OCI-LY3 (cell line): ENCODE results near the gene HIPK2.

Source experiments
- EZH2phosphoT487 ChIP-seq: fragments of 200-600 bp; shearing (Covaris generic); IDR thresholded peaks from 2 replicates; pipeline ENCODE4 v1.6.1; 2018; ENCODE audit warnings: antibody characterized with exemption, mixed run types, low read depth
- TF ChIP-seq, protein P1 (sequence below): fragments of 200-600, 300-600 bp; sonication (generic); IDR thresholded peaks from 2 replicates; pipeline ENCODE4 v1.5.1; 2014; ENCODE audit warnings: antibody characterized with exemption, low read length, low read depth

DNA sequence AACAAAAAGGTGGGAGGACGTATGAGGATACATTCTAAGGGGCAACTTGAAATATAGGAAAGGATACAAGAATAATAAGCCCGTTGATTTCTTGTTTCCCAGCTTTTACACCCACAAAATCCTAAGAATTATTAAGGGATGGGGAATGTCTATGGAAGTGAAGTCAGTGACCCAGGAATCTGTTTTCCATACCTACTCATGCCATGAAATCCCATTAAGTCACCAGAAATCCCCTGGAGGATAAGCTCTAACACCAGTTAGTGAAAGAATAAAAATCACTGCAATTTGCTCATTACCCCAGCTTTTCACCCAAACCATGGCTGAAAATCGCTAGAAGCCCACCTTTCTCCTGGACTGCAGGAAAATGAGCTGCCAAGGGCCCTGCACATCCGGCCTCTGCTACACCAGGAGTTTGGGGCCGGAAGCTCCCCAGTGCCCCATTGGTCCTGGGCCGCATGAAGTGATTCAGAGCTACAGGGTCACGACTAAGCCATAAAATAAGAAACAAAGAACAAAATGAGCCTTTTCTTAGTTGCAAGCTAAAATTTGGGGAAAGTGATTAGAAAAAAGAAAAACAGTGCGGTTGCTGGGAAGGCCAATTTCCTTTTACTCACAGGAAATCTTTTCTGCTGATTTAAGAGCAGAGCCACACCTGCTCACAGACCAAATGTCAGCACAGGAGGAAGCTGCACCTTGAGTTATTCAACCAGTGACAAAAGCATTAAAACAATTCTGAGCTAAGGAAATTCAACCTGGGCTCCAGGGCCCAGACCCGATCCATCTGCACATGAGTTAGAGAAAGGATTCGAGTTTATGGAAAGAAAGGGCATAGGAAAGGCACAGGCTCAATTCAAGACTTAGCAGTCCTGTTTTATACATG, 40.3 kb downstream of the HIPK2 start:
- TF ChIP-seq, protein P1, sequence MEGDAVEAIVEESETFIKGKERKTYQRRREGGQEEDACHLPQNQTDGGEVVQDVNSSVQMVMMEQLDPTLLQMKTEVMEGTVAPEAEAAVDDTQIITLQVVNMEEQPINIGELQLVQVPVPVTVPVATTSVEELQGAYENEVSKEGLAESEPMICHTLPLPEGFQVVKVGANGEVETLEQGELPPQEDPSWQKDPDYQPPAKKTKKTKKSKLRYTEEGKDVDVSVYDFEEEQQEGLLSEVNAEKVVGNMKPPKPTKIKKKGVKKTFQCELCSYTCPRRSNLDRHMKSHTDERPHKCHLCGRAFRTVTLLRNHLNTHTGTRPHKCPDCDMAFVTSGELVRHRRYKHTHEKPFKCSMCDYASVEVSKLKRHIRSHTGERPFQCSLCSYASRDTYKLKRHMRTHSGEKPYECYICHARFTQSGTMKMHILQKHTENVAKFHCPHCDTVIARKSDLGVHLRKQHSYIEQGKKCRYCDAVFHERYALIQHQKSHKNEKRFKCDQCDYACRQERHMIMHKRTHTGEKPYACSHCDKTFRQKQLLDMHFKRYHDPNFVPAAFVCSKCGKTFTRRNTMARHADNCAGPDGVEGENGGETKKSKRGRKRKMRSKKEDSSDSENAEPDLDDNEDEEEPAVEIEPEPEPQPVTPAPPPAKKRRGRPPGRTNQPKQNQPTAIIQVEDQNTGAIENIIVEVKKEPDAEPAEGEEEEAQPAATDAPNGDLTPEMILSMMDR, result no peak
- TF ChIP-seq EZH2phosphoT487, result no peak
